Stimulated activated CD8-positive, alpha-beta memory T cell treated with anti-CD3 and anti-CD28 coated beads, Interleukin-4, amount 100 ng/mL, for 1 hour (primary cell): ENCODE measurements around the gene AR.
"Not testable (repeated sequence)": the region's sequence is repeated elsewhere in the genome, so short reads cannot be mapped to it uniquely, and the experiment has no call there.

Experiments
- DNase-seq, 2 donors: peaks; one replicate each; pipeline ENCODE4 v3.0.0-alpha.2; 2020; ENCODE audit warnings: low read depth in 2 of 2, low spot score in 1 of 2

AR gene

DNA sequence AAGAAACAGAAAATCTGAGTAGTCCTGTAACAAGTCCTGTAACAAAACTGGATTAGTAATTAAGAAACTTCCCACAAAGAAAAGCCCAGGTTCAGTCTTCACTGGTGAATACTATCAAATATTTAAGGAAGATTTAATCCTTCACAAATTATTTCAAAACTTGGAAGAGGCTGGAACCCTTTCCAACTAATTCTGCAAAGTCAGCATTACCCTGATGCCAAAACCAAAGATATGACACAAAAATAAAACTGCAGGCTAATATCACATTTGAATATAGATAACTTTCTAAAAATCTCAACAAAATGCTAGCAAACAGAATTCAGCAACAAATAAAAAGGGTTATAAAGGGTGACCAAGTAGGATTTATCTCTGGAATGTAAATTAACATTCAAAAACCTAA is 80.5 kb downstream of the AR start:
- DNase-seq, result no peak

GRCh38 chrX:67635424-67635823 is 91.6 kb downstream of the AR start:
- DNase-seq, result no peak

DNA sequence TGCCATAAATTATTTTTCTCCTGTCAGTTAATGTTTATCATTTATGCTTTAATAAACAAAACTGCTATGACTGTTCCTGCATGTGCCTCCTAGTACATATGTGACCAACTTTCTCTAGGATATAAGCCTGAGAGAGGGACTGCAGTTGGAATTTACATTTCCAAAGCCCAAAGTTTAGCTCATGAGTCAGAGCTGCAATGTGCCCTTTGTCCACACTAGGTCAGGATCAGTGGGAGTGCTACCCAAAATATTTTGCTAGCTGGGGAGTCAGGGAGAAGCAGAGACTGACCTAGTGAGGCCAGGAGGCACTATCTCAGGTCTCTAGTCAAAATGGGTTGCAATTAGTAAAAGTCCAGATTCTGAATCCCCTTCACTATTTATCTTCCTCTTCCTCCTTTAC is 92.7 kb downstream of the AR start:
- DNase-seq, result no peak

DNA sequence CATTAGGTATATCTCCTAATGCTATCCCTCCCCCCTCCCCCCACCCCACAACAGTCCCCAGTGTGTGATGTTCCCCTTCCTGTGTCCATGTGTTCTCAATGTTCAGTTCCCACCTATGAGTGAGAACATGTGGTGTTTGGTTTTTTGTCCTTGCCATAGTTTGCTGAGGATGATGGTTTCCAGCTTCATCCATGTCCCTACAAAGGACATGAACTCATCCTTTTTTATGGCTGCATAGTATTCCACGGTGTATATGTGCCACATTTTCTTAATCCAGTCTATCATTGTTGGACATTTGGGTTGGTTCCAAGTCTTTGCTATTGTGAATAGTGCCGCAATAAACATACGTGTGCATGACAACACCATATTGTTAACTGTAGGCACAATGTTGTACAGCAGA is 93.5 kb downstream of the AR start:
- not testable (repeated sequence) for DNase-seq

- DNase-seq, result no peak
Measured at GRCh38 chrX:67648361-67648760, 104.5 kb downstream of the AR start.

- DNase-seq, result no peak
Measured at GRCh38 chrX:67651437-67652142, 107.8 kb downstream of the AR start.

DNA sequence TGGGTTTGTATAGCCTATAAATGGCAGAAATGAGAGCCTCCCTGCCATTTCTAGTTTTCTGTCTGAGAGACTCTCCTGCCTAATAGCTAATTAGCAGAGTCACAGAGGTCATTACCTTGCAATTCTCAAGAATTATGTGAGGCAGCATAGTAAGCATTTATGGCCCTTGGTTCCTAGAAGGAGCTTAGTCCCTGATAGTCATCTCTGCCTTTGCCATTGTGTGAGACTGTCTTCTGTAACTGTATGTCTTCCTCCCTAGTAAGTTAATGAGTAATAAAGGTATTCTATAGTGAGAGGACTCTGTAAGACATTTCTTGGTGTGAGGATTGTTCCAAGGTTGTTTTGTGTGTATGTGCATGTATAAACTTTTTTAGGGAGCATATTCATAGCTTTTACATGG is 108.7 kb downstream of the AR start:
- no peak for DNase-seq

- DNase-seq, result no peak
Measured at GRCh38 chrX:67654301-67654700, 110.5 kb downstream of the AR start.

- no peak for DNase-seq
Measured at GRCh38 chrX:67665583-67665982, 121.8 kb downstream of the AR start.

DNA sequence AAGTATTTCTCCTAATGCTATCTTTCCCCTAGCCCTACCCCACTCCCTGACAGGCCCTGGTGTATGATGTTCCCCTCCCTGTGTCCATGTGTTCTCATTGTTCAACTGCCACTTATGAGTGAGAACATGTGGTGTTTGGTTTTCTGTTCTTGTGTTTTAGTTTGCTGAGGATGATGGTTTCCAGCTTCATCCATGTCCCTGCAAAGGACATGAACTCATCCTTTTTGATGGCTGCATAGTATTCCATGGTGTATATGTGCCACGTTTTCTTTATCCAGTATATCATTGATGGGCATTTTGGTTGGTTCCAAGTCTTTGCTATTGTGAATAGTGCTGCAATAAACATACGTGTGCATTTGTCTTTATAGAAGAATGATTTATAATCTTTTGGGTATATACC is 126.9 kb downstream of the AR start:
- not testable (repeated sequence) for DNase-seq

DNA sequence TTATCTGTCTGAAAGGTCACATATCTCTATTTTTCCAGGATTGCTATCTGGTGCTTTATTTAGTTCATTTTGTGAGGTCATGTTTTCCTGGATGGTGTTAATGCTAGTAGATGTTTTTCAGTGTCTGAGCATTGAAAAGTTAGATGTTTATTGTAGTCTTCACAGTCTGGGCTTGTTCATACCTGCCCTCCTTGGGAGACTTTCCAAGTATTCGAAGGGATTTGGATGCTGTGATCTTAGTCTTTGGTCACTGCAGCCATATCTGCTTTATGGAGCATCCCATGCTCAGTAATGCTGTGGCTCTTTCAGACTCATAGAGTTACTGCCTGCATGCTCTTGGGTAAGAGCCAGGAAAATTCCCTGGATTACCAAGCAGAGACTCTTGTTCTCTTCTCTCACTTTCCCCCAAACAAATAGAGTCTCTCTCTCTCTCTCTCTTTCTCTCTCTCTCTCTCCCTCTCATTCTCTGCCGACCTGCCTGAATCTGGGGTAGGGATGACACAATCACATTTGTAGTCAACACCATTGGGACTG is 130.0 kb downstream of the AR start:
- no peak for DNase-seq

GRCh38 chrX:67674741-67675140 is 130.9 kb downstream of the AR start:
- DNase-seq, result no peak

- no peak for DNase-seq
Measured at GRCh38 chrX:67684136-67684535, 140.3 kb downstream of the AR start.

GRCh38 chrX:67692246-67692645 is 148.4 kb downstream of the AR start:
- no peak for DNase-seq

DNA sequence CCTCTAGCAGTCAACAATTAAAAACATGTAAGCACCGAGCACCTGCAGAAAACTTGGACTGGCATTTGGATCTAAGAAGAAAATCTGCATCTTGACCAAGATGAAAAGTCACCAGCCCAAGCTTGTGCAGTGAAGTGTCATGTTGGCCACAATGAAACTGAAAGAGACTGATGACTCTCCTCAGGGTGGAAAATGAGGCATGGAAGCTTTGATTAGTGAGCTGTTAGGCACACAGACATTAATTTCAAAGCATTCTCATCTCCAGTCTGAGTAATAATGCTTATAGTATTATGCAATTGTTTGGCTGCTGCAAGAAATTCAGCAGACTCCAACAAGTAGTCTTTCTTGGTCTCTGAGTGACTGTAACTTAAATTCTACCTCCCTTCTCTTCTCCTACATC is 150.1 kb downstream of the AR start:
- no peak for DNase-seq

DNA sequence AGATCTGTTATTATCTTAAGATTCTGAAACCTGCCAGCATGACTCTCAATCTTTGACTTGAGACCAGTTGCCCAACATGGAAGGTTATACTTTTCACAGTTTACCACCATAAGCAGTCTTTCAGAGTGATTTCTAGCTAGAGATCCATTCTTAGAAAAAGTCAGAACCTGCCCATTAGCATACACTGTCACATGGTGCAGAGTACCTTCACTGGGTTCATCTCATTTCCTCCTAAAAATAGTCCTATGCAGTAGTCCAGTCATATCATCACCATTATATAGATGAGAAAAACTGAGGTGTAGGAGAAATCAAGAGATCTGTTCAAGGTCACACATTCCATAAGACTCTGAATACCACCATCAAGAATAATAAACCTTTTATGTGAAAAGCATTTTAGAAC is 153.6 kb downstream of the AR start:
- DNase-seq, result no peak

- no peak for DNase-seq
Measured at GRCh38 chrX:67700602-67701001, 156.8 kb downstream of the AR start.

DNA sequence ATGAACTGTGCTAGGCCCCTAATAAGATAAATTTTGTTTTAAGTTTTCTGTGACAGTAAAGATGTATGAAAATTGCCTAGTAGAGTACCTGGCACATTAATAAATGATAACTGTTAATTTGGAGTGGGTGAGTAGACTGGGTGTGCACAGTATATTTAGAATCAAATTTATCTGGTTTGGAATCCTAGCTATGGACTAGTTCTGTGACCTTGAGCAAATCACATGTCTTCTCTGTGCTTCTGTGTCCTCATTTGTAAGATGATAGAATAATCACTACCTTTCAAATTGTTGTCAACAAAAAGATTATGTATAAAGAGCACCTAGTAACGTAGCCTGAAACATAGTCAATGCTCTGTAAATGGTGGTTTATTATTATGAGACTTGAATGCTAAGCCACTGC is 170.2 kb downstream of the AR start:
- no peak for DNase-seq

DNA sequence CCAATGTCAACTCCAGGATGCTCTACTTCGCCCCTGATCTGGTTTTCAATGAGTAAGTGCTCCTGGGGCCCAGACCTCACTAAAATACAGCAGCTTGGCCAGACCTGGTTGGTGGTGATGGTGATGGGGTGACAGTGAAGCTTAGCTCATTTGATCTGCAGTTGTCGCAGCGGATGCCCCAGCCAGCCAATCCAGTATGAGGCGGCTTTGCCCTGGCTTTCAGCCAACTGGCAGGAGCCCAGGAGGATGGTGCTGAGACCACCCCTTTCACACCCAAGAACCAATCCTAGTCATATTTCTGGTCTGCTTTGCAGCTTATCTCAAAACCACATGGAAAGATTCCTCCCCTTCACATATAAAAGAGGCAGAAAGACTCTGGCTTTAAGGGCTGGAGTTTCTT is 173.8 kb downstream of the AR start:
- DNase-seq, result no peak

DNA sequence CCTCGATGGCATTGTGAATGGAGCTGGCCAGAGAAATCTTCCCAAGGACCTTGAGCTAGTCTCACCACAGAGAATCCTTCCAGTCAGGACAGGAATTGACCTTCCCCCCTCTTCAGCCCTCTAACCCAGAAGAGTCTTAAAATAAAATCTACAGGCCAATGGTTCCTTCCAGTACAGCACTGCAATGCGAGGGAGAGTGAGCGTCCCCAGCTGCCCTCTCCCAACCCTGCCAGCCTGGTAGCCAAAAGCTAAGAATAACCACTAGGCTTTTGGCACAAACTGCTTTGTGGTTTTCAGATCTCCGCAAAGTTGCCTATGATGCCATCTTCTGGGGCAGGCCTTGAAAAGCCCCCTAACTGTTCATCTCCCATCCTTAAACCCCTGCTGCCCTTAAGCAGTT is 175.1 kb downstream of the AR start:
- DNase-seq, result no peak

GRCh38 chrX:67720344-67720743 is 176.5 kb downstream of the AR start:
- DNase-seq, result no peak

- no peak for DNase-seq
Measured at GRCh38 chrX:67721321-67721720, 177.5 kb downstream of the AR start.

DNA sequence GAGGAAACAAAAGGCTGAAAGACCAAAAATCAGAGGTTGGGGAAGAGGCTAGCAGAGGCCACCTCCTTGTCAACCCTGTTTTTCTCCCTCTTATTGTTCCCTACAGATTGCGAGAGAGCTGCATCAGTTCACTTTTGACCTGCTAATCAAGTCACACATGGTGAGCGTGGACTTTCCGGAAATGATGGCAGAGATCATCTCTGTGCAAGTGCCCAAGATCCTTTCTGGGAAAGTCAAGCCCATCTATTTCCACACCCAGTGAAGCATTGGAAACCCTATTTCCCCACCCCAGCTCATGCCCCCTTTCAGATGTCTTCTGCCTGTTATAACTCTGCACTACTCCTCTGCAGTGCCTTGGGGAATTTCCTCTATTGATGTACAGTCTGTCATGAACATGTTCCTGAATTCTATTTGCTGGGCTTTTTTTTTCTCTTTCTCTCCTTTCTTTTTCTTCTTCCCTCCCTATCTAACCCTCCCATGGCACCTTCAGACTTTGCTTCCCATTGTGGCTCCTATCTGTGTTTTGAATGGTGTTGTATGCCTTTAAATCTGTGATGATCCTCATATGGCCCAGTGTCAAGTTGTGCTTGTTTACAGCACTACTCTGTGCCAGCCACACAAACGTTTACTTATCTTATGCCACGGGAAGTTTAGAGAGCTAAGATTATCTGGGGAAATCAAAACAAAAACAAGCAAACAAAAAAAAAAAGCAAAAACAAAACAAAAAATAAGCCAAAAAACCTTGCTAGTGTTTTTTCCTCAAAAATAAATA is 179.9 kb downstream of the AR start:
- no peak for DNase-seq
